Naive thymus-derived CD4-positive, alpha-beta T cell (primary cell): ENCODE results near the gene CKB. TPM values are rescaled to one million over a fixed set of nuclear protein-coding genes. Genes with fewer than 3 reads are reported as not detected.
A peak's percentile ranks its signal among the peaks of the same experiment; 100 is the strongest.

Experiments used
- ATAC-seq: fragments of 150-1000 bp; cut with Tn5 transposase; 2 replicates; pipeline ENCODE4 v1.10.0; 2021; ENCODE audit warnings: mild to moderate bottlenecking, moderate library complexity
- CTCF ChIA-PET: fragments of 350-600 bp; sonication (Branson Sonifier 250); formaldehyde crosslinking; loops from one replicate; lab custom pipeline; 2021; ENCODE audit warnings: antibody characterized with exemption; lab: Charles Lee
- POLR2A ChIA-PET: fragments of 350-600 bp; sonication (Branson Sonifier 250); formaldehyde crosslinking; loops from one replicate; lab custom pipeline; 2021; ENCODE audit warnings: antibody characterized with exemption, inconsistent platforms; lab: Charles Lee
- DNase-seq, 9 donors: peaks; one replicate each; pipeline versions ENCODE4 v3.0.0 to v3.0.0-alpha.2; 2020 to 2022; ENCODE audit warnings: mixed read lengths in 1 of 9
- H3K27ac ChIP-seq: one replicate; pipeline ENCODE4 v1.7.0; 2013; ENCODE audit warnings: mild to moderate bottlenecking, low read depth, low read length, moderate library complexity
- H3K27me3 ChIP-seq, 2 donors: one replicate each; pipeline ENCODE4 v1.7.0; 2013; ENCODE audit warnings: low read length in 2 of 2, mild to moderate bottlenecking in 2 of 2, moderate library complexity in 2 of 2; ENCODE audit not compliant: control insufficient read depth in 2 of 2, insufficient read depth in 2 of 2
- H3K36me3 ChIP-seq, 3 experiments: 1 replicate in 2 of 3; 2 replicates in 1 of 3; pipeline ENCODE4 v1.7.0; 2013; ENCODE audit warnings: low read length in 3 of 3, mild to moderate bottlenecking in 3 of 3, moderate library complexity in 1 of 3; ENCODE audit not compliant: insufficient read depth in 3 of 3, control insufficient read depth in 2 of 3
- H3K4me1 ChIP-seq, 2 donors: one replicate each; pipeline ENCODE4 v1.7.0; 2013; ENCODE audit warnings: low read length in 2 of 2, mild to moderate bottlenecking in 2 of 2, moderate library complexity in 1 of 2; ENCODE audit not compliant: control insufficient read depth in 2 of 2, insufficient read depth in 2 of 2
- H3K4me3 ChIP-seq: 2 replicates; pipeline ENCODE4 v1.7.0; 2013; ENCODE audit warnings: mild to moderate bottlenecking, low read length
- H3K9me3 ChIP-seq, 3 experiments: 1 replicate in 2 of 3; 2 replicates in 1 of 3; pipeline ENCODE4 v1.7.0; 2013; ENCODE audit warnings: low read length in 3 of 3; ENCODE audit not compliant: control insufficient read depth in 2 of 3
- H3K27ac Mint-ChIP-seq, 9 donors: one replicate each; pipeline ENCODE4 v1.8.0; 2020 to 2022; ENCODE audit warnings: mixed read lengths in 9 of 9, mild to moderate bottlenecking in 8 of 9, moderate library complexity in 5 of 9, inconsistent platforms in 2 of 9
- H3K27me3 Mint-ChIP-seq, 5 donors: one replicate each; pipeline ENCODE4 v1.8.0; 2021 to 2022; ENCODE audit warnings: mixed read lengths in 5 of 5, mild to moderate bottlenecking in 1 of 5
- H3K36me3 Mint-ChIP-seq, 5 donors: one replicate each; pipeline ENCODE4 v1.8.0; 2020 to 2022; ENCODE audit warnings: mixed read lengths in 5 of 5, mild to moderate bottlenecking in 3 of 5, inconsistent platforms in 1 of 5
- H3K4me1 Mint-ChIP-seq, 7 donors: one replicate each; pipeline ENCODE4 v1.8.0; 2020 to 2022; ENCODE audit warnings: mixed read lengths in 7 of 7, mild to moderate bottlenecking in 3 of 7, inconsistent platforms in 1 of 7
- H3K4me3 Mint-ChIP-seq, 10 donors: one replicate each; pipeline ENCODE4 v1.8.0; 2020 to 2022; ENCODE audit warnings: mild to moderate bottlenecking in 10 of 10, mixed read lengths in 10 of 10, moderate library complexity in 6 of 10, inconsistent platforms in 2 of 10
- H3K9me3 Mint-ChIP-seq, 11 donors: one replicate each; pipeline ENCODE4 v1.8.0; 2020 to 2022; ENCODE audit warnings: mixed read lengths in 11 of 11, mild to moderate bottlenecking in 4 of 11, inconsistent platforms in 1 of 11, moderate library complexity in 1 of 11
- intact Hi-C, 2 donors: fragments of 100-400 bp; cut with micrococcal nuclease; formaldehyde crosslinking; loops; one replicate each; pipeline ENCODE4 v1.15.1; 2023
- polyA plus RNA-seq, 2 donors: library from polyadenylated mRNA; unstranded; fragments of 300-500 nt; fragmentation: Illumina TruSeq; gene quantifications; one replicate each; pipeline ENCODE4 v1.2.3, GENCODE V29; 2021
- total RNA-seq, 6 experiments: library from RNA in 5 of 6; stranded (reverse) in 5 of 6; gene quantifications; 1 replicate in 5 of 6; 2 replicates in 1 of 6; pipeline ENCODE4 v1.2.3 and lab custom pipeline; 2021 to 2026

The CKB gene
- total and polyA plus RNA-seq, 7 experiments from 2014 or later = 0.40 to 19.8 (median 2.2) TPM; not detected in 1

DNA sequence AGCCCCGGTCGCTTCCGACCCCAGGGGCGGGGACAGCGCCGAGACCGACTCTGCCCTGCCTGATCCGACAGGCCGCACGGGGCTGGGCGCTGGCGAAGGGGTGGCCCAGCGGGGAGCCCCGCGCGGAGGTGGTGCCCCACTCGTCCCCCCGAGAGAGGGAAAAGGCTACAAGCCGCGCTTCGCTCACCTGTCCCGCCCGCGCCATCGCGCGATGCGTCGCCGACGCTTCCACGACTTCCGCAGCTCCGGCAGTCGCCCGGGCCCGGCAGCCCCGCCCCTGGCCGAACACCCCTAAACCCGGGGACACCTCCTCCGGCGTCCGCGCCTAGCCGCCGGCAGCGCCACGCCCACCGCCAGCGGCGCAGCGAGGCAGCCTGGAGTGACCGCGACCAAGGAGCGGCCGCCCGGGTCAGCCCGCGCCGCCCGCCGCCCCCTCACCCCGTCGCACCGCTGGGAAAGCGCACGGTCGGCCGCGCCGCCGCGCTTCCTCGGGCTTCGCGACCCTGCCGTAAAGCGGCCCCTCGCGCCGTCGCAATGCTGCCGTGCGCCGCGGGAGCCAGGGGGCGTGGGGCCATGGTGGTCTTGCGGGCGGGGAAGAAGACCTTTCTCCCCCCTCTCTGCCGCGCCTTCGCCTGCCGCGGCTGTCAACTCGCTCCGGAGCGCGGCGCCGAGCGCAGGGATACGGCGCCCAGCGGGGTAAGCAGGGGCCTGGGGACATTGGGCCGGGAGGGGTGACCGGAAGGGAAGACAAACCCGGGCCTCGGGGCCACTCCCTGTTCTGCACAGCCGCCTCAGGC is 40.0 kb upstream of the CKB start, which contains the start of the genes BAG5 and COA8:
Gene BAG5 (minus strand): TSS at position 229 of the 797 bp plus-strand sequence. CDS start 1,493 bp downstream, outside the sequence.
Gene COA8 (plus strand): TSS at position 532 of the 797 bp plus-strand sequence. CDS start 42 bp downstream, at position 574.
- Histone ChIP-seq H3K27ac (peak within 1 kb of the TSS; percentile 87), H3K4me3 (peak within 1 kb of the TSS; percentile 91), H3K36me3 (peaks cover 8 to 40% (median 11%) of the 10 kb centered on the region in 3 experiments), H3K4me1 (peaks cover 32 to 38% of the 10 kb centered on the region in 2 donors), H3K9me3 (no peaks in the 10 kb centered on the region), H3K27me3 (no peaks in the 10 kb centered on the region)
- H3K27ac Mint-ChIP-seq = peak within 1 kb of the TSS; percentile 87 to 96 (median 92)
- intact Hi-C loops = loop anchor here (1.0 to 5.0 kb wide), 9 partner anchors 33 to 360 kb away; partner anchors contain the start of genes KLC1 (in 2 of the 2), MARK3 (in 2 of the 2), TRMT61A (in 2 of the 2) and XRCC3 (in 2 of the 2)
- ChIA-PET CTCF (interaction anchor here (0.9 to 1.4 kb wide), 2 partner anchors 10 to 66 kb away, joined by 3 to 4 read pairs; partner anchors contain the start of gene KLC1), POLR2A (interaction anchor here (0.6 to 1.1 kb wide), 7 partner anchors 8 to 229 kb away, joined by 3 to 6 read pairs (median 3); partner anchors contain the start of genes CKB, EIF5 and KLC1)
- H3K4me3 Mint-ChIP-seq = peak within 1 kb of the TSS; percentile 91 to 98 (median 94)
- H3K27me3 Mint-ChIP-seq = no peaks in the 10 kb centered on the region
- ATAC-seq (peak; percentile 91), DNase-seq (peak; percentile 81 to 94 (median 88))
- H3K36me3 Mint-ChIP-seq = peaks cover 0 to 13% (median 5%) of the 10 kb centered on the region in 5 donors
- H3K4me1 Mint-ChIP-seq = peaks cover 47 to 73% (median 62%) of the 10 kb centered on the region in 7 donors
- H3K9me3 Mint-ChIP-seq = peaks cover 0 to 1% (median 0%) of the 10 kb centered on the region in 11 donors

DNA sequence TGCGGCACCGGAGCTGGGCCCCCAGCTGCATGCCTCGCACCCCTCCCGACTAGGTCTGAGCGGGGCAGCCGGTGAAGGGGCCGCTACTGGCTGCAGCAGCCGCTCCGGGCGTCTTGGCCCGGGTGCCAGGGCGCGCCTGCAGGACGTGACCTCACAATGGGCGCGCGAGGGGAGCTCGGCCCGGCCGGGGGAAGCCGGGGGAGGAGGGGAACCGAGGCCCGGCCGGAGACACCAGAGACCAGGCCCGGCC is 39.5 kb upstream of the CKB start:
- Histone ChIP-seq H3K4me1 (peaks cover 32 to 38% of the 10 kb centered on the region in 2 donors), H3K4me3 (peak overlapping the region; percentile 91), H3K27me3 (no peaks in the 10 kb centered on the region), H3K9me3 (no peaks in the 10 kb centered on the region), H3K27ac (peak overlapping the region; percentile 87), H3K36me3 (peaks cover 8 to 45% (median 11%) of the 10 kb centered on the region in 3 experiments)
- DNase-seq = no peak
- ATAC-seq = peak; percentile 30
- peaks cover 0 to 13% (median 5%) of the 10 kb centered on the region in 5 donors for H3K36me3 Mint-ChIP-seq
- H3K4me3 Mint-ChIP-seq = peak overlapping the region; percentile 90 to 98 (median 92)
- ChIA-PET POLR2A (interaction anchor here (0.6 to 1.1 kb wide), 9 partner anchors 9 to 228 kb away, joined by 3 to 6 read pairs (median 3); partner anchors contain the start of genes CKB, EIF5 and KLC1), CTCF (interaction anchor here (0.9 to 1.4 kb wide), 2 partner anchors 9 to 66 kb away, joined by 3 to 4 read pairs; partner anchors contain the start of gene KLC1)
- no peaks in the 10 kb centered on the region for H3K27me3 Mint-ChIP-seq
- intact Hi-C loops = loop anchor here (1.0 to 5.0 kb wide), 9 partner anchors 33 to 360 kb away; partner anchors contain the start of genes KLC1 (in 2 of the 2), MARK3 (in 2 of the 2), TRMT61A (in 2 of the 2) and XRCC3 (in 2 of the 2)
- H3K4me1 Mint-ChIP-seq = peaks cover 47 to 77% (median 64%) of the 10 kb centered on the region in 7 donors
- H3K9me3 Mint-ChIP-seq = peaks cover 0 to 1% (median 0%) of the 10 kb centered on the region in 11 donors
- peak overlapping the region; percentile 87 to 96 (median 90) for H3K27ac Mint-ChIP-seq

DNA sequence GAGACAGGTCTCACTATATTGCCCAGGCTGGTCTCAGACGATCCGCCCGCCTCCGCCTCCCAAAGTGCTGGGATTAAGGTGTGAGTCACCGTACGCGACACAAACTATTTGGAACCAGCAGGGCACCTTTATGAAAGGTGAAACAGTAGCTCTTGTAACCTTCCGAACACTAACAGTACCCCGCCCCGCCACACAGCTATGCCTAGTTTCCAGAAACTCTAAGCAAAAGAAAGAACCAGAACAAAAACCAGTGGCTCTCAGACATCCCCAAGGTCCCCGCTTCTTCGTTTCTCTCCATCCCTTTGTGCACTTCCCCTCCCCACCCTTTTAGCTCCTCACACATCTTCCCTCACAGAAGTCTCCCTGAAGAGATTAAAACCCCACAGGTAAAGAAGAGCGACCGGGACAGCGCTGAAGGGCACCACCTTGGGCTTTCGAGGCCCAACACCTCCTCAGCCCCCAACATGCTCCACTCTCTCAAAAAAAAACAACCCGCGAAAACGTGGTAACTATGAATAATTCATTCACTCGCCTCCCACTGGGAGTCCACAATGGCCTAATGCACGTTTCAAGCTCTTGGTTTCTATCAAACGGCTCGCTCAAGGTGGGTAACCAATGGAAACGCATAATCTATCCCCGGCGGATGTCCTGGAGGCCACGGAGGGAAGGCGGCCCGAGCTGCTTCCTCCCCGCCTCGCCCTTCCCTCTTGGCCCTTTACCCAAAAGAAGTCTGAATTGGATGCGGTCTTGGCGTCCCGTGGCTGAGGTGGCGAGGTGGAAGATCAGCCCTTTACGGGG is 39.0 kb upstream of the CKB start:
- Mint-ChIP-seq H3K27me3 (no peaks in the 10 kb centered on the region), H3K27ac (peak overlapping the region; percentile 87 to 96 (median 90)), H3K4me3 (peak overlapping the region; percentile 90 to 98 (median 92)), H3K9me3 (peaks cover 0 to 1% (median 0%) of the 10 kb centered on the region in 11 donors), H3K4me1 (peaks cover 47 to 82% (median 66%) of the 10 kb centered on the region in 7 donors), H3K36me3 (peaks cover 0 to 13% (median 5%) of the 10 kb centered on the region in 5 donors)
- ChIA-PET CTCF (interaction anchor here (0.9 to 1.4 kb wide), 2 partner anchors 9 to 67 kb away, joined by 3 to 4 read pairs; partner anchors contain the start of gene KLC1), POLR2A (interaction anchor here (0.6 to 1.6 kb wide), 10 partner anchors 9 to 228 kb away, joined by 3 to 6 read pairs (median 4); partner anchors contain the start of genes CKB, EIF5 and TRMT61A)
- no peaks in the 10 kb centered on the region for H3K9me3 ChIP-seq
- H3K27me3 ChIP-seq = no peaks in the 10 kb centered on the region
- peak overlapping the region; percentile 87 for H3K27ac ChIP-seq
- H3K36me3 ChIP-seq = peaks cover 8 to 48% (median 11%) of the 10 kb centered on the region in 3 experiments
- peak overlapping the region; percentile 91 for H3K4me3 ChIP-seq
- ATAC-seq = peak; percentile 13
- intact Hi-C loops = loop anchor here (1.0 to 5.0 kb wide), 9 partner anchors 32 to 361 kb away; partner anchors contain the start of genes KLC1 (in 2 of the 2), MARK3 (in 2 of the 2), TRMT61A (in 2 of the 2) and XRCC3 (in 2 of the 2)
- DNase-seq = peak in 7 of 9 donors; percentile 12 to 32 (median 30)
- peaks cover 32 to 38% of the 10 kb centered on the region in 2 donors for H3K4me1 ChIP-seq

DNA sequence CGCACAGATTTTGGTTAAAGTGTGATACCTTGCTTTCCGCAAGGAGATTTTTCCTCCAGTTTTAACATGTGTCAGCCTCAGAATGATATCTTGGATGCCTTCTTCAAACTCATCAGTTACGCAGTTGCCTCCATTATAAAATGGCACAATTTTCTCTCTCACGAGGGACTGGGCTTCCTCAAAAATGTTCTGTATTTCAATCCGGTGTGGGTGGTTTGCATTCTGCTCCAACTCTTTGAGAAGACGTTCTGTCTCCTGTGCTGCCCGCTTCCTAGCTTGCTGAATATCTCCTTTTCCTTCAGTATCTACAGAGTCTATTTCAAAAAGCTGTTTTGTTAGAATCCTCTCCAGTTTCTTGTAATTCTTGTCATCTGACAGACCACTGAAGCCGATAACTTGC is 38.1 kb upstream of the CKB start:
- H3K9me3 Mint-ChIP-seq = peaks cover 0 to 1% (median 0%) of the 10 kb centered on the region in 11 donors
- Histone ChIP-seq H3K36me3 (peaks cover 8 to 48% (median 11%) of the 10 kb centered on the region in 3 experiments), H3K27ac (peak overlapping the region; percentile 87), H3K27me3 (no peaks in the 10 kb centered on the region), H3K4me3 (peak overlapping the region; percentile 91), H3K9me3 (no peaks in the 10 kb centered on the region), H3K4me1 (peaks cover 32 to 38% of the 10 kb centered on the region in 2 donors)
- H3K27me3 Mint-ChIP-seq = no peaks in the 10 kb centered on the region
- peaks cover 47 to 77% (median 63%) of the 10 kb centered on the region in 7 donors for H3K4me1 Mint-ChIP-seq
- H3K27ac Mint-ChIP-seq = peak overlapping the region; percentile 13 to 96 (median 88)
- ATAC-seq = no peak
- DNase-seq = no peak
- ChIA-PET POLR2A (interaction anchor here (0.7 to 1.6 kb wide), 4 partner anchors 26 to 788 kb away, joined by 3 to 4 read pairs (median 3); partner anchors contain the start of gene TRMT61A), CTCF (no interaction called here)
- peak overlapping the region; percentile 90 to 98 (median 92) for H3K4me3 Mint-ChIP-seq
- H3K36me3 Mint-ChIP-seq = peaks cover 0 to 13% (median 5%) of the 10 kb centered on the region in 5 donors
- intact Hi-C loops = loop anchor here in 1 of 2 donors (5.0 kb wide), 2 partner anchors 67 to 362 kb away; partner anchors contain the start of gene KLC1

DNA sequence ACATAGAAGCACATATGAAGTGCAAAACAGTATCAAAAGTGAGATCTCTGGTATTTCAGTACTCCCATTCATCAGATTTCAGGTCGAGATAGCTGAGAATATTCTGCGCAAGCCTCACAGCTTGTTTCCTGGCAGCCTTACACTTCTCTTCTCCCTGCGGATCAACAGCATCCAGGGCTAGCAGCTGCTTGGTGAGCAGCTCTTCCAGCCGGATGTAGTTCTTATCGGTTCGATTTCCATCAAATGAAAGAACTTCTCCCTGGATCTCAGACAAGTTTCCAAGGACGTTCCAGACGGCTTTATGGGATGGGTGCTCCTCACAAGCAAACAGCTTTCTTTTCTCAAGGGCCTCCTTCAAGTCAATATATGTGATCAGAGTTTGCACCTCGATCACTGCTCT is 37.1 kb upstream of the CKB start:
- intact Hi-C loops = loop anchor here in 1 of 2 donors (5.0 kb wide), 2 partner anchors 68 to 363 kb away; partner anchors contain the start of gene KLC1

More for the DNA sequence above, 37.1 kb upstream of the CKB start:
- H3K27ac Mint-ChIP-seq = peak overlapping the region in 4 of 9 donors; percentile 16 to 90 (median 42)
- peaks cover 47 to 79% (median 70%) of the 10 kb centered on the region in 7 donors for H3K4me1 Mint-ChIP-seq
- ATAC-seq (no peak), DNase-seq (no peak)
- ChIA-PET CTCF (no interaction called here), POLR2A (interaction anchor here (0.7 to 1.6 kb wide), 2 partner anchors 30 to 787 kb away, joined by 3 to 4 read pairs; partner anchors contain the start of gene TRMT61A)
- Histone ChIP-seq H3K4me3 (no peak overlapping the region), H3K9me3 (no peaks in the 10 kb centered on the region), H3K27me3 (no peaks in the 10 kb centered on the region), H3K4me1 (peaks cover 32 to 38% of the 10 kb centered on the region in 2 donors), H3K36me3 (peaks cover 8 to 48% (median 11%) of the 10 kb centered on the region in 3 experiments), H3K27ac (no peak overlapping the region)
- H3K36me3 Mint-ChIP-seq = peaks cover 0 to 13% (median 7%) of the 10 kb centered on the region in 5 donors
- H3K9me3 Mint-ChIP-seq = peaks cover 0 to 1% (median 0%) of the 10 kb centered on the region in 11 donors
- peak overlapping the region in 9 of 10 donors; percentile 13 to 94 (median 31) for H3K4me3 Mint-ChIP-seq
- H3K27me3 Mint-ChIP-seq = no peaks in the 10 kb centered on the region
